ENCODE data around the gene SMAP1. TPM values are rescaled to one million over a fixed set of nuclear protein-coding genes. Genes with fewer than 3 reads are reported as not detected.
A peak's percentile ranks its signal among the peaks of the same experiment; 100 is the strongest.

Gene SMAP1
- total RNA-seq, 1 experiment from 2014 or later = 41.1 TPM

DNA sequence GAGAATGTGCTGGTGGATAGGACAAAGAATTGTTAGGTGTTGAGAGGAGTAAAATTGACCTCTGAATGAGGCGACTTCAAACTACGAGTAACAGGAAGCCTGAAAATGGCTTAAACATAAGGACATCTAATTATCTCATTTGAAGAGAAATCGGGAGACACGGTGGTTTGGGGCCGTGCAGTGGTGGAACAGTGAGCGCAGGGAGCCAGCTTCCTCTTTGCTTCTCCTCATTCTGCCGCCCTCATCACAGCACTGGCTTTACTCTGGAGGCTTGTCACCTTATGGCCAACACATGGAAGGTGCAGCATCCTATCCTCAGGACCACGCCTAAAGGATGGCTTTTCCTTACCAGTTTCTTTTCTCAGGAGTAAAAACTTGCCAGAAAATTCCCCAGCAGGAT is 174.9 kb downstream of the SMAP1 start:
- no peak for DNase-seq (ENCODE audit: low read depth)

DNA sequence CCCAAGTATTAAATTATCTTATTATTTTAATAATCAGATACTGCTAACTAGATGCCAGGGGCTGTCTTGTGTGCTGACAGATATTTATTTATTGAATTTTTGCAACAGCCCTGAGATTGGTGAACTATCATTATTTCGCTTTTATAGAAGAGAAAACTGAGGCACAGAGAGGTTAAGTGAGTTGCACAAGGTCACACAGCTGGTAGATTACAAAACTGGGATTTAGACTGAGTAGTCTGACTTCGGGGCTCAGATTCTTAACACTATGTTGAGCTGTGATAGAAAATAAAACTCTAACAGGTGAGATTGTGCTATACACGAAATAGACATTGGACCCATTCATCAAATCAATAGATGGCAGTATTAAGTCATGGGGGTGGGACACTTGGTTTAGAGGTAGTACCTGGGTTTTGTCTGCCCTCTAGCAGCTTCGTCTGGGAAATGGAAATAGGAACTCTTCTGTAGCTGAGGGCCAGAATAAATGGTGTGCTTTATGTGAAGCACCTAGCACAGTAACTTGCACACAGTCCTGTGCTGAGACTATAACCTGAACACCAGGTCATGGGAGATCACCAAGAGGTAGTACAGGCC is 175.7 kb downstream of the SMAP1 start:
- DNase-seq (ENCODE audit: low read depth) = no peak

DNA sequence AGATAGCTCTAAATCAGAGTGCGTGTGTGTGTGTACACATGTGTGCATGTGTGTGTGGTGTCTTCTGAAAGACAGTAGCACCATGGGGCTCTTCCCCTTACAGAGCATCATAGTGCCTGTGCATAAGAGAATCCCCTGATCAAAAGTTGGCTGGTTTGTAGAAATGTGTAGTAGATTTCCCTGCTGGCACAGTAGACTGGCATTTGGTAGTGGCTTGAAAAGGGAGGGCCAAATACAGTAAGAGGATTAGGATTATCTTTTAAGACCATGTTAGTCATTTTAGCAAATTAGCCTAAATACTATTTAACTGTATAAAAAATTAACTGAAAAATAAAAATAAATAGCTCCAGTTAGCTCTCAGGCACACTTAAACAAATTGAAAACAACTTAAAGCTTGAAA is 176.6 kb downstream of the SMAP1 start:
- no peak for DNase-seq (ENCODE audit: low read depth)

DNA sequence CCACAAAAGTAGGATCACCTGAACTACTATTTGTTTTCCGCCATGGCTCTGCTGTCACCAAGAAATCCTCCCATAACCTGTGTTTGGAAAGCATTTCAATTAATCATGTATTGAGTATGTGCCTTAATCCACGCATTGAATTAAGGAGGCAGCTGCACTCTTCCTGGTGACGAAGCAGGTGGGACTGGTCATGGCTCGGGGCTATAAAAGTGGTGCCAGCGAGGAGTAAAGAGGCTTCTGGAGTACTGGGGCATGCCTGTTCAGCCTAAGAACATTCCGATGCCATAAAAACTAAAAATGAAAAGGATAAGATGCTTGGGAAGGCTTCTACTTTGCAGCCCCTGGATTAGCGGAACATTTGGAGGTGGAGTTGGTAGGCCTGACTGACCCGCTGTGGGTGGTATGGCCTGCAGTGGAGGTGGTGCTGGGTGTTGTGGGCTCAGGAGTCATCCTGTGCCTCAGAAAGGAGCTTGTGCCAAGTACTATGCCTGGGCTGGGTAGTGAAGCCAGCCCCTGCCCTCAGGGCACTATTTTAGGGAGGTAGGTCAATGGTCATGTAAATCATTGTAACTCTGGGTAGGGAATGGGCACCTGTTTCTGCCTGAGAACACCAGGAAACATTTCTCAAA is 178.6 kb downstream of the SMAP1 start:
- DNase-seq (ENCODE audit: low read depth) = no peak

DNA sequence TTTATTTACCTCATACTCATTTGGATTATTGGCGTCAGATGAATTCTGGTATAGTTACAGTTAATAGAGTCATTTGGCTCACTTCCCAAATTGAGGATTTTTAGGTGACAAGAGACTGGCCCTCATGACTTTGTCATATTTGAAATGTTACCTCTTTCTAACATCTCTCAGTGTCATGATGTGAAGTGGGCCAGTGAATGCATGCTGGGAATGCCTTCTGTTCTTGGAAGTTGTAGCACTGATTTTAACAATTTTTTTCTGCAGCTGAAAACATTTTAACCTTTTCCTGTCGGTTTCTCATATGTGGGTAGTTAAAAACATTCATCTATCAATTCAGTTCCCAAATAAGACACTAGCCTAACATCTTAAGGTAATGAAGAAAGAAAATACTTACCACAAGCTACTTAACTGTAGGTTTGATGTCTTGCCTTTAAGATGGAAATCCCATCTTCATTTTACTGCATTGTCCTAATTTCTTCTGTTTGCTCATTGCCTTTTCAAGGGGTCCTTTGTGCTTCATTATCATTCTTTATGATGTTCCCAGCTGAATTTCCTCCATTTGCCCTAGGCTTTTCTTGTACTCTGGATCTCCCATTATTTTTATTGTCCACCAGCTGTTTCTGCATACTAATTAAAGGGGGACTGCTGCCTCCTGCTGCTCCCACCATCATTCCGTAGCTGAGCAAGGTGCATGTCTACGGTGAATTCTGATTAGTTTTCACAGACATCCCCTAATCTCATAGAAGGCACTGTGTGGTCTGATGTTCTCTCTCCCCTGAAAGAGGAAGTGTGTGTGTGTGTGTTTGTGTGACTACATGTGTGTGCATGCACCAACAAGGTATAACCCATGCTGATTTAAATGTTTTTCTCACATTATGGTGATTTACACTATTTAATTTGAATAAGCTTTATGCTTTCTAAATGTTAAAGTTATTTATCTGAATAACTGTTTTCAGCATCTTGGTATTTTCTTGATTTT is 179.7 kb downstream of the SMAP1 start:
- DNase-seq (ENCODE audit: low read depth) = no peak

DNA sequence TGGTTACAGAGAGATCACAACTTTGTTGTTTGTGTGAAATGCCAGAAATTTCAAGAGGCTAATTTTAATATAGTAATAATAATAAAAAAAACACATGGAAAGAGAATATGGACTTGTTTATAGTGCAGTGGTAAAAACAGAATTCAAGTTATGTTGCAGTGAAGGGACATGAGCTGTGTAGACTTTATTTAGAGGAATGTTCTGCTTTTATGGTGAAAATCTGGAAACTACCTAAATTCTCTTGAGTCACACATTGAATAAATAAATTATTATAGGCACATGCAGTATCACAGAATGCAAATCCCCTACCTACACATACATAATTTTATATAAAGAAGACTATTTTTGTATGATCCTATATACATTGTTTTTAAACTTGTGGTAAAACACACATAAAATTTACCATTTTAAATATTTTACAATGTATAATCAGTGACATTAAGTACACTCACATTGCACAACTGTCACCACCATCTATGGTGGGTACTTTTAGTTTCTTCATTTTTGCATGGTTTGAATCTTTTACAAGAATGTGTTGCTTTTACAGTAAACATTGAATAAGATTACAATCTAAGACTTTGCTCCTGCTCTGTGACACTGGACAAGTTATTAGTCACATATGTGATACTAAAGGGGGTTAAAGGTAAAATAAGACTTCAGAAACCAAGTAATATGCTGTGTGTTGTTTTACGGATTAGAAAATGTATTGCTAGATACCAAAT is 181.8 kb downstream of the SMAP1 start:
- peak; percentile 9 for DNase-seq (ENCODE audit: low read depth)

DNA sequence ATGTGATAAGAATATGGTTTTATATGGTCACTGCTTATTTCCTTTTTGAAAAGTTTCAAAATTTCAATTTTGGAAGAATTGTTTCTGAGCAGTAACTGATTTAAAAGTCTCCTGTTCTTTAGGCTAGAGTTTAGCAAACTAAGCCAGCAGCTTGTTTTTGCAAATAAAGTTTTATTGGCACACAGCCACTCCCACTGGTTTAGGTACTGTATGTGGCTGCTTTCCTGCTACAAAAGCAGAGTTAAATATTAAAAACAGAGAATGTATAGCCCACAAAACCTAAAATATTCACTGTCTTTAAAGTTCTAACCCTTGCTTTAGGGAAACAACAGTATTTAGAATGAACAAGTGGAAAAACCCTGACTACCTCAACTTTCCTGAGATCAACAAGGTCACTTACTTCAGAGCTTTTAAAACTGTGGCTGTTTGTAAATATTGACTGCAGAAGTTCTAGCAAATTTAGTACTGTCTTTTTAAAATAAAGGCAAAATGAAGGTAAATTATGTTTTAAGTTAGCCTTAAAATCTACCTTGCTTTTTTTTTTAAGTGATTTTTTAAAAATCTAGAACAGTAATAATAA is 185.1 kb downstream of the SMAP1 start:
- no peak for DNase-seq (ENCODE audit: low read depth)

DNA sequence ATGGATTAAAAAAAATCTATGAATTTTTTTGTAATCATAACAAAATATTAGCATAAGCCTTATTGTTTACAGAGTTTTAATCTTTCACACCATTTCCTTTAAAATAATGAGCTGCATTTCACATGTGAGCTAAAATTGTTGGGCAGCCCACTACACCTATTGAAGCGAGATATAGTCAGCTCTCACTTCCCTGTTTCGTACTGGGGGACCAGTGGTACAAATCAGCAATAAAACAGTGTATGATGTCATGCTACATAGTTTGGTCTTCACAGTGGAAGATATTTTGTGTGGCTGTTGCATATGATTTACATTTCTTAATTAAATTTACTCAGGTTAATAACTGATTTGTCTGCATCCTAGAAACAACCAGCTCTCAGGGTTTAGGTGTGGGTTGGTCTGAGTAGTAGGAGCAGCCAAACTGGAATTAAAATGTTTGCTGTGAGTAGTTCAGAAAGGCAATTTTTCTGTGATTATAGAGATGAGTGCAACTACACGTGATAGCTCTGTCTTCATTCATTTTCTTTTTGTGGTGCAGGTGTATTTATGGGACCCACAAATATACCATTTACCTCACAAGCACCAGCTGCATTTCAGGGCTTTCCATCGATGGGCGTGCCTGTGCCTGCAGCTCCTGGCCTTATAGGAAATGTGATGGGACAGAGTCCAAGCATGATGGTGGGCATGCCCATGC is 189.8 kb downstream of the SMAP1 start:
- no peak for DNase-seq (ENCODE audit: low read depth)

DNA sequence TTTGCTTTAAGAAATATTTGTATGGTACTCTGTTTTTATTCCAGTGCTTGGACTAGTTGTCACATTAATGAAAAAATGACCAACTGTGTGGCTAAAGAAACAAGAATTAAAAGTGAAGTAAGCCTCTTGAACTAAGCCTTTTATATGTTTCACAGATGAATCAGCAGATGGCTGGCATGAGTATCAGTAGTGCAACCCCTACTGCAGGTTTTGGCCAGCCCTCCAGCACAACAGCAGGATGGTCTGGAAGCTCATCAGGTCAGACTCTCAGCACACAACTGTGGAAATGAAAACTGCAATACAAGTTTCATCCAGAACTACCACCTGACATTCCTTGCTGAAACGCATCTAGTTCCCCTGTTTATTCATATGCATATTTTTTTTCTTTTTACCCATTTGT is 192.4 kb downstream of the SMAP1 start:
- no peak for DNase-seq (ENCODE audit: low read depth)

DNA sequence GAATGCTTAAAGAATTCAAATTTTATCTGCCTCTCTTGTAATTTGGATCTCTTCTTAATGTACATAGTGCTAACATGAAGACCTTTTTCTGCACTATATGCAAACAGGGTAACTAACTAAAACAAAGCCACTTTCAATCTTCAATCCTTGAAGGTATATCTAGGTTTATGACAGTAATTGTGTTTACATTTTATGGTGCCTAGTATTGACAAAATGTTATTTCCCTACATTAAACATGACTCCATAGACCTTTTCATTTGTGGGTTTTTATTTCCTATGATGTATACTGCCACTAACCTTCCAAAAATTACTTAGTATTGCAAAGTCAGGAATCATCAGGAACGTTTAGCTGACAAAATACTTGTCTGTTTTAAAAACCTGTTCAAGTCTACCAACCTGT is 193.2 kb downstream of the SMAP1 start:
- DNase-seq (ENCODE audit: low read depth) = no peak

DNA sequence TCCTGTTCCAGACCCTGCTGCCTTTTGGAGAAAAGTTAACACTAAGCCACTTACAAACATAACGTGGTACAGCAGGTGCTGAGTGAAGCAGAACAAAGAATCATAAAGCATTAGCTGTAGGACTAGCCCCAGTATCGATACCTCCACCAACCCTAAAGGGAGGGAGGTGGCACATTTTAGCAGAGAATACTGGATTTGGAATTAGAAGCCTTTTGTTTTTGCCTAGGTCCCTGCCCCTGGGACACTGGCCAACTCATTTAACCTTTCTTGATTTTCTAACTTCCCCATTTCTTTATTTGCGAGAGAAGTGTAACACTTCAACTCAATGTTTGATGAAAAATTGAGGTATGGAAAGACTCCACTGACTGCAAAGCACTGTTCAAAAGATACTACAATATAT is 195.7 kb downstream of the SMAP1 start:
- DNase-seq (ENCODE audit: low read depth) = no peak

DNA sequence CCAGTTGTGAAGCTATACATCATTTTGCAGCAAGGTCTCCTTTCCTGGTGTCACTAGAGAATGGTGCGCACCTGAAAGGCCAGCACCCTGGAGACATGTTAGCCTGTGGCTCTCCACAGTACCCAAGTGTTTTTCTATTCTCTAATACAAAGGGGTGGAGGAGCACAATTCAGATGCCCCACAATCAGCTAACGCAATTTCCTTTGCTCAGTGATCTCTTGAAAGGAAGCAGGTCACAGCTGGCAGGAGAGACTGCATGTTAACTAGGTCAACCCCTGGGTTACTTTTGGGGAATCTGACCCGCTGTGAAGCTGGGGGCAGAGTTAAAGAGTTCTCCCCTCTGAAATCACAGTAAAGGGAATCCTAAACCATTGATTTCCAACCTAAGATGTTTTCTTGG is 196.7 kb downstream of the SMAP1 start:
- no peak for DNase-seq (ENCODE audit: low read depth)

DNA sequence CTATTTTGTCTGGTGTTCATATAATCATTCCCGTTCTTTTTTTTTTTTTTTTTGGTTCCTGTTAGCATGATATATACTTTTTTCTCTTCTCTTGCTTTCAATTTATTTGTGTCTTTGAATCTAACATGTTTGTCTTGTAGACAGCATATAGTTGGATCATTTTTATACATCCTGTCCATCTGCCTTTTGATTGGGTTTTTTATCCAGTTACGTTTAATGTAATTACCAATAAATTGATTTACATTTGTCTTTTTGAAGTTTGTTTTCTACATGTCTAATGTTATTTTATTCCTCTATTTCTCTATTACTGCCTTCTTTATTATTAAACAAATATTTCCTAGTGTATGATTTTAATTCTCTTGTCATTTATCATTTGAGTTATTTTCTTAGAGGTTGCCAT is 204.8 kb downstream of the SMAP1 start:
- no peak for DNase-seq (ENCODE audit: low read depth)

DNA sequence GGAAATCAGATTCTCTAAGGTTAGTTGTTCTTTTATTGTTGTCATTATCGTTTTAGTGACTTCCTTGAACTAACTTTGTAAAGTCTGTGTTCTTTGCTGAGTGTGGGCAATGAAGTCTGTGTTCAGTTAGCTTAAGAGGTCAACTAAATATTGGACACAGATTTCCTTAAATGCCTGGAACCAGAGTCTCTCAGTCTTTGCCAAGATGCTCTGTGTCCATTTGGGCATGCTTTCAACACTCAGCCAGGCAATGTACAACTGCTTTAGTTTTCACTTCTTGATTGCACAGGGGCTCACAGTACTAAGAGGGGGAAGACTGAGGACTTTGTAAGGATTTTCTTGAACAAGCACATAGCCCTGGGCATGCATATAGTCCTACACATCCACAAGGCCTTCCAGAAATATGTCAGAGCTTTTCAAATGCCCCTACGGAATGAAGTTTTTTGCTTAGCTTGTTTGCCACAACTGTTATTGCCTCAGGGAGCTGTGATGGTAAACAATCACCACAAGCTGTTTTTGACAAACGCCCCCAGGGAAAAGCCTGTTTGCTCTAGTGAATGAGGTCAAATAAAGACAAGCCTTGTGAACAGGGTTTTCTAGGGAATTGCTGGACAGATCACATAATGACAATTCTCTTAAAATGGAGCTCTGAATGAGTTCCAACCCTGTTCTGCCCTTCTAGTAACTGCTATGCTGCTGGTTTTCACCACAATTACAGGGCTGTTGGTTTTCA is 206.7 kb downstream of the SMAP1 start:
- no peak for DNase-seq (ENCODE audit: low read depth)

DNA sequence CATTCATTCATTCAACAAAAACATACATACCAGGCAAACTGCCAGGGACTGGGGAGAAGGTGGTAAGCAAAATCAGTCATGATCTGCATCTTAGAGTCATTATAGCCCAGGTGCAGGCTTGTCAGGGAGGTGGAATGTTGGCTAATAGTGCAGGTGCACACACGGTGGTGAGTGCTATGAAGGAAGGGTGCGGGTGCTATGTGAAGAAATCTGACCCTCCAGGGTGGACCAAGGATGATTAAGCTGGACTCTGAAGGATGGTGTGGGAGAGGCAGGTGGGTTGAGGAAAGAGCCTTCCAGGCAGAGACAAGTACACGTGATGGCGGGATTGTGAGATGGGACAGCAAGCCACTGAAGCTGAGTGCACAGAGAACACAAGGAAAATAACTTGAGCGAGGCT is 211.8 kb downstream of the SMAP1 start:
- no peak for DNase-seq (ENCODE audit: low read depth)

DNA sequence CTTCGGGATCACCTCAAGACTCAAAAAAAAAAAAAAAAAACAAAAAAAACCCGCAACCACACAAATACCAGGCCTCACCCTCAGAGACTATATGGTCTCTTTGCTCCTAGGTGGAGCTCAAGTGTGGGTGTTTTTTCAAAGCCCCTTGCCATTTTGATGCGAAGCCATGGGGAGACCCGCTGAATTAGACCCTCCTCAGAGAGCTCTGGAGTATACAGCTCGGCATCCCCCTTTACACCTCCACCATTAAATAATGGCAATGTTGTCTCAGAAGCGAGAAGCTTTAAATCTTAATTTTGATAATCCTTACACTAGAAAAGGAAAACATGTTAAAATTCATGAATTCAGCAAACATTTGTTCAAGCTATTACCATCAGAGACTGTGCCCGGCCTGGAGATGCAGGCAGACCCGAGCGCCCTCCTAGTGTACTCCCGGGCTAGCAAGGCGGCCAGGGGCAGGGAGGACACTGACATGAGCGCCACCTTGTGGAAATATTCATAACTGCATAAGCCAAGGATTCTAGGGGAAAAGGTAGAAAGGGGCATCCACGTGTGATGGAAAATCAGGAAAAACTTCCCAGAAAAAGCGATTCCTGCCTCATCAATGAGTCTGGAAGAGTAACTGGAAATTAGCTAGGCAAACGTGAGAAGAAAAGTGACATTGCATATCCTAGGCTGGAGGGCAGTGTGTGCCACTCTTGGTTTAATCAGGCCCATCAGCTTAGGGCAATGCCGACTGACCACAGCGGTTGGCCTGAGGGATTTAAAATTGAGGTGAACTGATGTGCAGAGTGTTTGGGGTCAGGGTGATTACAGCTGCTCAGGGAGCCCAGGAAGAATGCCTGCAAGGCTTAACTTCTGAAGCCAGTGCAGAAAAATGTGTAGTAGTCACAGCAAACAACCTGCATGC is 216.6 kb downstream of the SMAP1 start:
- peak; percentile 60 for DNase-seq (ENCODE audit: low read depth)

DNA sequence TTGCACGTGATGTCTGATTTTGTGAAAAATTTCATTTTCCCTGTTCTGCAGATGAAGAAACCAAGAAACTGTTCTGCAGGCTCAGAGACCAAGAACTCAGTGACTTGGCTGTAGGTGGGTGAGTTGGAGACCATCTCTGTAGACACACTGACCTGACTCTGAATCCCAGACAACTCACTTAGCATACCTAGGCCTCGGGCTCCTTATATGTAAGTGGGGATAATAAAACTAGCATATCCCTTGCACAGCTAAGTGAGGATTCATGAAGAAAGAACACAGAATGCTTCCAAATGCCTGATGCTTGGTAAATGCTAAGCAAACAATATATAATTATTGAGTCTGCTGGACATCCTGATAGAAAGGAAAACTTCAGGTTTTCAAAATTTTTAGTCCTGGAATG is 218.4 kb downstream of the SMAP1 start:
- DNase-seq (ENCODE audit: low read depth) = no peak

DNA sequence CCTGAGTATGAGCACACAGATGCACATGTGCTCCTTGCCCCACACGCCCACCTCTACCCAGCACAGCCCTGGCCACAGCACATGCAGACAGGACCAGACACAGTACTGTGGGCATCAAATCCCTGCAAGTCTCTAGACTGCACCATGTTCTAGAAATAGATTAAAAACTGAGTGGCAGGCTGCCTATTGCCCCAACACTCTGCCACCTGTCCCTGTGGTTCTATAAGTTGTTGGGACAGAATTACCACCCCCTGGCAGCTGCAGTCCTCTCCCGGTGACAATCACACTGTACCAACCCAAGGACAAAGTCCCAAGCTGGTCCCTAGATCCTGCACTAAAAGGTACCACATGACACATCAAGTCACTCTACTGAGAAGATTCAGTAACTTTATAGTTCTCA is 219.0 kb downstream of the SMAP1 start:
- no peak for DNase-seq (ENCODE audit: low read depth)

DNA sequence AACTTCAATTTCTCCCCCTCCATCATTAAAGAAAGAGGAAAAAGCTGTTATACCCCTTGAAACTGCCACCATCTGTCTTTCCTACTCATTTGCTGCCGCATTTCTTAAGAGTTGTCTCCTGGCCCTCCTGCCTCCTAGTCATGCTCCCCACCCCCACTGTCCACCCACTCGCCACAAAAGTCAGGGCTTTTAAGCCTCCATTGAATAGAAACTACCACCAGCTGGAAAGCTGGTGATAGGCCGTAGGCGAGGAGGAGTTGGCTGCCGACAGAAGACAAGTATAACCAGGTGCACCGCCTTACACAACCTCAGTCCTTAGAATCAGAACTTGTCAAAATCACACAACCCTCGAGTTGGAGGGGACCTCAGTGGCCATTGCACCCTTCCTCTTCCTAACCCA is 221.6 kb downstream of the SMAP1 start:
- DNase-seq (ENCODE audit: low read depth) = no peak
